Glomerular visceral epithelial cell (primary cell): ENCODE results near the gene TBC1D10B.
"Not testable (repeated sequence)": the region's sequence is repeated elsewhere in the genome, so short reads cannot be mapped to it uniquely, and the experiment has no call there.

Experiments used
- DNase-seq: peaks from one replicate; pipeline ENCODE4 v3.0.0-alpha.2; 2016; ENCODE audit errors: extremely low spot score

TBC1D10B gene

GRCh38 chr16:30335028-30335597 lies 35.2 kb downstream of the TBC1D10B start:
- peak; percentile 82 for DNase-seq

DNA sequence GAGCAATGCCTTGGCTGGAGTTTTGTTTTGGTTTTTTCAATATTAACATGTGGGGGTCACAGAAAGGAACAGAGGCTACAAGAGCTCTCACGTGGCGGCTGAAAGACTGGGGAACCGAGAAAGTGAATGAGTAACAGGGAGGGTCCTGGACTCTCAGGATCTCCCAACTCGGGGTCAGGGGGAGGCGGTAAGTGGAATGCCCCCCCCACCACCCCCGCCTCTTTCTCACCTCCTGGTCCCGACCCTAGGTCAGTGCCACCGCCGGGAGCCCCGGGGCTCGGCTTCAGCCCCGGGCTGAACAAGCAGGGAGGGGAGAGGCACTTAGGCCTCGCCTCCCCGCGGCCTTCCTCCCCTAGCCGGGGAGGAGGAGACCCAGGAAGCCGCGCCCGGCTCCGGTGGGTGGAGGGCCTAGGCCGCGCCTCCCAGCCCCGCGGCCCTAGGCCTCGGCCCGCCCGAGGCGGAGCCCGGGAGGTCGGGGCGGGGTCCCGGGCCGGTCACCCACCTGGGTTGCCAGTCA lies 35.8 kb downstream of the TBC1D10B start:
- peak; percentile 82 for DNase-seq

DNA sequence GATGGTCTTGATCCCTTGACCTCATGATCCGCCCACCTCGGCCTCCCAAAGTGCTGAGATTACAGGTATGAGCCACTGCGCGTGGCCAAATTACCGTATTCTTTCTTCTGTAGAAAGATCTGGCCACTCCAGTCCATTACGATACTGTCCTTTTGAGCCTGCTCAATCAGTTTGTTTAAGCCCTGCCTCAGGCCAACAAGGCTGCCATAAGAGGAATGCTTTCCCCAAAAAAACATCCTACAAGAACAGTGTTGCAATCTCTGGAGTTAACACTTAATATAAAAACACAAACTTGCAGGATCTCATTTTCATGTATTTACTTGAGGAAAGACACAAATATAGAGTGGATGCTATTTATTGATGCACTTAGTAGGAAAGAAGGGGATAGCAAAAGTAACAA lies 46.1 kb downstream of the TBC1D10B start:
- not testable (repeated sequence) for DNase-seq

DNA sequence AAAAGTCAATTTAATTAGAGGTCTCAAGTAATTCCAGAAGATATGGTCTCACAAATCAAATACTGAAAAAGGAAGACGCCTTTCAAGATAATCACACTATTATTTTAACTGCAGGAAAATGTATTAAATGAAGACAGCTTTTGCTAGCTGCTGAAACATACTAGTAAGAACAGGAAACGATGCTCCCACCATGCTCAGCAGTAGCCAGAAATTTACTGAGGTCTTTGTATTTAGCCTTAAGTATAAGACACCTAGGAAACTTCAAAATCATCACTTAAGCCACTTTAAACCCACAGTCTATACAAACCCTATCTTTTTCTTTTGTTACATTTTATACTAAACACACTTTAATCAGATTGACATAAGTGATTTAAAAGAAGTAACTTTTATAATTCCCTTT lies 51.6 kb downstream of the TBC1D10B start:
- not testable (repeated sequence) for DNase-seq

- not testable (repeated sequence) for DNase-seq
Measured at GRCh38 chr16:30310937-30311336, 59.4 kb downstream of the TBC1D10B start.

DNA sequence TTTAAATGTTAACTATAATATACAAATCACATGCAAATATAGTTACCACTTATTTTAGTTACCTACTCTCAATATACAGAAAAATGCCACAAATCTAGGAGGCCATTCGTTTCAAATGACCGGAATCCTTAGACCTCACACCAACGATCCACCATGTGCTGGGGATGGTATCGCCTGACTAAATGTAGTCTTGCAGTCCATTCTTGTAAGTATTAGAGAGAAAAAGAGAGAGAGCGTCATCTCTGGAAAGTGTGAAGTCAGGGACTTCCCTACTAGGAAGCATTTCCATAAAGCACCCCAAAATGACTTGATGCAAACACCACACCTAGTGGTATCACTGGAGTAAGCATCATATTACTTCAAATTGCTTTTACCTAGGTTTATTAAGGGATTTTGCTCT lies 61.0 kb downstream of the TBC1D10B start:
- not testable (repeated sequence) for DNase-seq
